GM12892 (cell line): Measurements from ENCODE around the gene ZNF169.

Experiments
- POLR2A ChIP-seq: IDR thresholded peaks from 2 replicates; pipeline ENCODE4 v1.6.1; 2011; ENCODE audit warnings: low read depth, low read length, control low read depth
- POLR2AphosphoS5 ChIP-seq: IDR thresholded peaks from 2 replicates; pipeline ENCODE4 v1.6.1; 2011; ENCODE audit warnings: low read depth, low read length, control low read depth
- TAF1 ChIP-seq: IDR thresholded peaks from 2 replicates; pipeline ENCODE4 v1.6.1; 2011; ENCODE audit warnings: low read depth, mild to moderate bottlenecking, control low read depth, low read length, borderline replicate concordance

GRCh38 chr9:94228616-94229015 is 30.5 kb upstream of the ZNF169 start:
- no peak for TF ChIP-seq POLR2A
- no peak for TF ChIP-seq POLR2AphosphoS5
- TF ChIP-seq TAF1, result no peak
